KOPT-K1 (cell line): ENCODE measurements around the gene SDHC.
A peak's percentile ranks its signal among the peaks of the same experiment; 100 is the strongest.
"Not testable (repeated sequence)": the region's sequence is repeated elsewhere in the genome, so short reads cannot be mapped to it uniquely, and the experiment has no call there.

Experiments
- H3K27ac ChIP-seq: fragments of 200-600 bp; sonication (generic); 2 replicates; pipeline ENCODE4 v1.5.1; 2016; ENCODE audit warnings: antibody characterized with exemption, mild to moderate bottlenecking, low read depth, low read length; ENCODE audit not compliant: poor library complexity, severe bottlenecking
- H3K36me3 ChIP-seq: fragments of 200-600 bp; sonication (generic); 2 replicates; pipeline ENCODE4 v1.5.1; 2017; ENCODE audit warnings: antibody characterized with exemption, mild to moderate bottlenecking, low read length, moderate library complexity; ENCODE audit not compliant: insufficient read depth
- H3K9me3 ChIP-seq: fragments of 200-600 bp; sonication (generic); 2 replicates; pipeline ENCODE4 v1.5.1; 2017; ENCODE audit warnings: antibody characterized with exemption, low read length, mild to moderate bottlenecking; ENCODE audit not compliant: insufficient read depth, poor library complexity, severe bottlenecking

Gene SDHC

DNA sequence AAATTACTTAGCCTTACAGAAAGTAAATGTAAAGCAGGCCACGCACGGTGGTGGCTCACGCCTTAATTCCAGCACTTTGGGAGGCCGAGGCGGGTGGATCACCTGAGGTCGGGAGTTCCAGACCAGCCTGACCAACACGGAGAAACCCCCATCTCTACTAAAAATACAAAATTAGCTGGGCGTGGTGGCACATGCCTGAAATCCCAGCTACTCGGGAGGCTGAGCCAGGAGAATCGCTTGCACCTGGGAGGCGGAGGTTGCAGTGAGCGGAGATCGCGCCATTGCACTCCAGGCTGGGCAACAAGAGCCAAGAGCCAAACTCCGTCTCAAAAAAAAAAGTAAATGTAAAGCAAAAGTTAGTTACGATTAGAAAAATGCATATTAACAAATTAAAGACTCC, 75.0 kb downstream of the SDHC start:
- not testable (repeated sequence) for H3K36me3 ChIP-seq, H3K9me3 ChIP-seq, H3K27ac ChIP-seq

DNA sequence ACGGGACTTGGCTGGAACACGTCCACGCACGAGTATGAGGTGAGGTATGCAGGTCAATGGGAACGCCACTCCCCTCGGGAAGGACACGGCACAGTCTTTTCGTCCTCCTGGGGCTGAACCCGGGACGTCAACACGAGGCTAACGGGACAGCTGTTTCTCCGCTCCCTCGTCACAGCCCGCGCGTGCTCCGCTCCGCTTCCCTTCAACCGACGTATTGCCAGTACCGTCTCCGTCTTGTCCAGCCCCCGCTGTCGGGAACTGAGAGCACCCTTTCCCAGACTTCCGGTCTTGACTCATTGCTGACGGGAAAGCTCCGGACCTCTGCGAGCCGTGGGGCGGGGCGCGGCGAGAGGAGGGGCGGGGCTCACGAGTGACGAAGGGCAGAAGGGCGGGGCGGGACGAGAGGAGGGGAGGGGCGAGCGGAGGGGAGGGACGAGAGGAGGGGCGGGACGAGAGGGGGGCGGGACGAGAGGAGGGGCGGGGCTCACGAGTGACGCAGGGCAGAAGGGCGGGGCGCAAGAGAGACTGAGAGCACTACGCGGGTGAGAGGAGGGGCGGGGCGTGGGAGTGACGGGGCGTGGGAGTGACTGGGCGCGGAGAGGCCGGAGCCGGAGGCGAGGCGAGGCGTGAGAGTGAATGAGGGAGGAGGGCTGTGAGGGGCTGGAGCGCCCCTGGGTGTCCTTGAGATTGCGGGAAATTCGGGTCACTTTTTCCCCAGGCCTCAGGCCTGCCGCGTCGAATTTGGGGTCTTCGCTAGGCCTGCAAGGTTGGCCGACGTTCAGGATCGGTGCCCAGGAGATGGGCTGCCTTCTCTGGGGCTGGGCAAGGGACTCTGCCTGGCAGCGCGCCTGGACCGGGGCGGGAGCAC, 75.7 kb downstream of the SDHC start:
- peak overlapping the region; percentile 48 for H3K27ac ChIP-seq
- no peaks in the 10 kb centered on the region for H3K36me3 ChIP-seq
- H3K9me3 ChIP-seq, result no peaks in the 10 kb centered on the region

DNA sequence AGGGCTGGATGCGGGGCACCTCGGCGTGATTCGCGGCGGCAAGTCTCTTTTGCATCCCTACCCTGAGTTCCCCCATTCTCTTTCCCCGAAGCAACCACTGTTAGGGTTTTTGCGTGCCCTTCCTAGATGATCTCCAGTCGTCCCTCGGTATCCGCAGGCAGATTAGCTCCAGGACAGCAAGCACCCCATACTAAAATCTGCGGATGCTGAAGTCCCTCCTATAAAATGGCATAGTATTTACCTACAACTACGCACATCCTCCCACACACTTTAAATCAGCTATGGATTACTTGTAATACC, 76.3 kb downstream of the SDHC start:
- Histone ChIP-seq H3K9me3 (no peaks in the 10 kb centered on the region), H3K27ac (peak overlapping the region; percentile 48), H3K36me3 (no peaks in the 10 kb centered on the region)

DNA sequence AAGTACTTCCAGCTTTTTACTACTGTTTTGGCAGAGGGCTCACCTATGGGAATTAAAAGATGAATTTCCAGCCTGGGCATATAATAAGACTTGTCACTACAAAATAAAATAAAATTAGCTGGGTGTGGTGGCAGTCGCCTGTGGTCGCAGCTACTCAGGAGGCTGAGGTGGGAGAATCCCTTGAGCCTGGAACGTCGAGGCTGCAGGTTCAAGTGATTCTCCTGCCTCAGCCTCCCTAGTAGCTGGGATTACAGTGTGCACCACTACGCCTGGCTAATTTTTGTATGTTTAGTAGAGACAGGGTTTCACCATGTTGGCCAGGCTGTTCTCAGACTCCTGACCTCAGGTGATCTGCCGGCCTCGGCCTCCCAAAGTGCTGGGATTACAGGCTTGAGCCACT, 77.0 kb downstream of the SDHC start:
- H3K27ac ChIP-seq, H3K36me3 ChIP-seq, H3K9me3 ChIP-seq: not testable (repeated sequence)

DNA sequence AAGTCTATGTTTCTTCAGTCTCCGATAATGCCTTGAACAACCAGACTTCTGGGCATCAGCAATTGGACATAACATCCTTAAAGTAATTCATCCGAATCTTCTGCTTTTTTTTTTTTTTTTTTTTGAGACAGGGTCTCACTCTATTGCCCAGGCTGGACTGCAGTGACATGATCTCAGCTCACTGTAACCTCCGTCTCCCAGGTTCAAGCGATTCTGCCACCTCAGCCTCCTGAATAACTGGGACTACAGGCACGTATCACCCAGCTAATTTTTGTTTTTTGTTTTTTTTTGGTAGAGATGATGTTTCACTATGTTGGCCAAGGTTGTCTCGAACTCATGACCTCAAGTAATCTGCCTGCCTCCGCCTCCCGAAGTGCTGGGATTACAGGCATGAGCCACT, 77.4 kb downstream of the SDHC start:
- Histone ChIP-seq H3K9me3 (no peaks in the 10 kb centered on the region), H3K27ac (no peak overlapping the region), H3K36me3 (no peaks in the 10 kb centered on the region)

DNA sequence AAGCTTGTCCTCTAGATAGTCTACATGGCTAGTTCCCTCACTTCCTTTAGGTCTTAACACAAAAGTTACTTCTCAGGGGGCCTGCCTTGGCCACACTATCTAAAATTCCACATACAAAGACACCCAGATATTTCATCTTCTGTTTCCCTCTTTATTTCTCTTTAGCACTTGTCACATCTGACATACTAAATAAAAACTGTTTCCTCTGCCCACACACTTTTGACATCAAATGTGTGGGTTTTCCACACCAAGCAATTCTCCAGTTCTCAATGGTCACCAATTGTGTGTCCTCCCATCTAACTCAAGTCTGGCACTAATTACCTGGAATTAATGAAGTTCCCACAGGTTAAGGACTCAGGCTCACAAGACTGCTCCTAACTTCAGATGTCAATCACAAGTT, 79.0 kb downstream of the SDHC start:
- Histone ChIP-seq H3K9me3 (no peaks in the 10 kb centered on the region), H3K36me3 (no peaks in the 10 kb centered on the region)

DNA sequence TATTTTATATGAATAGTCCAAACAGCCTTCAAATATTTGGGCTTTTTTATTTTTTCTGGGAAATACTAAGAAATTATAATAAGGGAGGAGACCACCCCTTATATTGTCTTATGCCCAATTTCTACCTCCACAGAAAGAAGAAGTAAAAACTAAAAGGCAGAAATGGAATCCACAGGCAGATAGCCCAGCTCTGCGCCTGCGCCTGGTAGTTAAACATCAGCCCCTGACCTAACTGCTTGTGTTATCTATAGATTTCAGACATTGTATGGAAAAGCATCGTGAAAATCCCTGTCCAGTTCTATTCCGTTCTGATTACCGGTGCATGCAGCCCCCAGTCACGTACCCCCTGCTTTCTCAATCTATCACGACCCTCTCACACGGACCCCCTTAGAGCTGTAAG, 82.9 kb downstream of the SDHC start:
- H3K9me3 ChIP-seq, H3K36me3 ChIP-seq, H3K27ac ChIP-seq: not testable (repeated sequence)

More for the DNA sequence above, 79.0 kb downstream of the SDHC start:
- H3K27ac ChIP-seq, result no peak overlapping the region

DNA sequence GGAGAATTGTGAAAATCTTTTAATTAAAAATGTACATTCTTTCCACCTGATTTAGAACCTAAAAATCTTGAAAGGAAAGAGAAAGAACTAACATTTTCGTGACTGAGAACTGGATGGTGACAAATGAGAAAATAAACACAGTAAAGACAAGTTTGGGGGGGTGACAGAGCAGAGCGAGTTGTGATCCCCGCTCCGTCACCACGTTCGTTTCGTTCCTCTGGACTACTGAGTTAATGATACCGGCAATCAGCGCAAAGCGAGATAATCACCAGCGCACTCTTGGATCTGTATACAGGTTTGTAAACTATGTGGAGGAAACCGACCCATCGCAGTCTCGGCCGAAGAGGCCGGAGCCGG, 84.7 kb downstream of the SDHC start:
- Histone ChIP-seq H3K9me3 (no peaks in the 10 kb centered on the region), H3K36me3 (no peaks in the 10 kb centered on the region), H3K27ac (peak overlapping the region; percentile 93)

DNA sequence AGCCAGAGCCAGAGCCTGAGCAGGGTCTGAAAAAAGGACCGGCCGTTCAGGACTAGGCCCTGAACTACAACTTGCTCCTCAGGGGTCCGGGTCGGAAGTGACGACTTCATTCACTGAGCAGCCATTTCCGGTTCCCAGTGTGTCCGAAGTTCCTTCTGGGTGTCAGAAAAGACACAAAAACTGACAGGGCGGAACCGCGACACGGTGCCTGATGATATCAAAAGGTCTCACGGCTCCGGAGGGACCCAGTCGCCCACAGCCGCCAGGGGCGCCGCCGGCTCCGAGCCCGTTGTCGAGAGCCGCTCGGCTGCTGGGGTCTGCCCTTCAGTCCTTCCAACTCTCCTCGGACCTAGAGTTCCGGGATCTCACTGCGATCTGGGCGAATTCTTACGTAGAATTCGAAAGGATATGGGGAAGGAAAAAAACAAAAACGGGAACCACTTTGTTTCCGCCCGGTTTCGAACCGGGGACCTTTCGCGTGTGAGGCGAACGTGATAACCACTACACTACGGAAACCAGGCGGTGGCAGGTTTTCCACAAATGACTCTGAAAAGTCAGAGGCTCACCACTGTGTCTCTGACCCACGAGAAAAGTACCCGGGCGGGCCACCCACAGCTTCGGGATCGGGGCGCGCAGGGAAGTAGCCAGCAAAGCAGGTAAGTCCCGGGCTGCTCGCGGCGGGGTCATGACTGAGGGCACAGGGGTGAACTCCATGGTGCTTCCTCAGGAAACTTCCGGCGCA, 85.2 kb downstream of the SDHC start:
- H3K36me3 ChIP-seq, result no peaks in the 10 kb centered on the region
- H3K9me3 ChIP-seq, result no peaks in the 10 kb centered on the region
- H3K27ac ChIP-seq, result peak overlapping the region; percentile 93

DNA sequence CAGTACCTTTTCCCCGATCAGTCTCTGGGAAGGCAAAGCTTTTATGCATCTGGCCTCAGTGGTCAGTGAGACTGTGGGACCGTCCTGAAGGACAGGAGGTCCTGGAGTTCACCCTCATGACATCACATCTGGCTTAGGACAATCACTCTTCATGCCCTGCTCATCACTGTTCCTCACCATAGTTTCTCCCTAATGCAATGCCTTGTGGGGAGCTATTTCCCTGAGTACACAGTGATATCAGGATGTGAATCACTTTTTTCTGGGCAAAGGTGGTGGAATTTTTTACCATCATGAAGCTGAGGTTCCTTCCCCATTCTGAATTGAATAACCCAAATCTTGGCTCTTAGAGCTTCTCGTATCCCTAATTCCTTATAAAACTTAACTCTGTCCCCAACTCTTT, 88.3 kb downstream of the SDHC start:
- H3K36me3 ChIP-seq, result no peaks in the 10 kb centered on the region
- no peak overlapping the region for H3K27ac ChIP-seq

DNA sequence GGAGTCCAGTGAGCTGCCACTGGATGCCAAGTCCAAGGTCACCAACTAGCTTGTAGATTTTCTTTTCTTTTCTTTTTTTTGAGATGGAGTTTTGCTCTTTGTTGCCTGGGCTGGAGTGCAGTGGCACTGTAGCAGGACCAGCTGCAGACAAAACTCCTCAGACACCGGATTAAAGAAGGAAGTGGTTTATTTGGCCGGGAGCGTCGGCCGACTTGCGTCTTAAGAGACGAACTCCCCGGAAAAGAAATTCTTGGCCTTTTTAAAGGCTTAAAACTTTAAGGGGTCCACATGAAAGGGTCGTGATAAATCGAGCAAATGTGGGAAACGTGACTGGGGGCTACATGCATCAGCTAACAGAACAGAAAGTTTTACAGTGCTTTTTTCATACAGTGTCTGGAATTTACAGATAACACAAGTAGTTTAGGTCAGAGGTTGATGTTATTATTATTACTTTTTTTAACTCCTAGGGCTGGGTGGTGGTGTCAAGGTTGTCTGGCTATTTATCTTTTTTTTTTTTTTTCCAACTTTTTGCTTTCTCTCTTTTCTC, 89.9 kb downstream of the SDHC start:
- H3K9me3 ChIP-seq, result no peaks in the 10 kb centered on the region
- H3K27ac ChIP-seq, result no peak overlapping the region
- H3K36me3 ChIP-seq, result no peaks in the 10 kb centered on the region

More for the DNA sequence above, 88.3 kb downstream of the SDHC start:
- H3K9me3 ChIP-seq, result no peaks in the 10 kb centered on the region

DNA sequence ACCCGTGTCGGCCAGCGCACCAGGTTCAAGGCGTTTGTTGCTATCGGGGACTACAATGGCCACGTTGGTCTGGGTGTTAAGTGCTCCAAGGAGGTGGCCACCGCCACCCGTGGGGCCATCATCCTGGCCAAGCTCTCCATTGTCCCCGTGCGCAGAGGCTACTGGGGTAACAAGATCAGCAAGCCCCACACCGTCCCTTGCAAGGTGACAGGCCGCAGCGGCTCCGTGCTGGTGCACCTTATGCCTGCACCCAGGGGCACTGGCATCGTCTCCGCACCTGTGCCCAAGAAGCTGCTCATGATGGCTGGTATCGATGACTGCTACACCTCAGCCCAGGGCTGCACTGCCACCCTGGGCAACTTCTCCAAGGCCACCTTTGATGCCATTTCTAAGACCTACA, 92.4 kb downstream of the SDHC start:
- not testable (repeated sequence) for H3K27ac ChIP-seq, H3K9me3 ChIP-seq, H3K36me3 ChIP-seq

DNA sequence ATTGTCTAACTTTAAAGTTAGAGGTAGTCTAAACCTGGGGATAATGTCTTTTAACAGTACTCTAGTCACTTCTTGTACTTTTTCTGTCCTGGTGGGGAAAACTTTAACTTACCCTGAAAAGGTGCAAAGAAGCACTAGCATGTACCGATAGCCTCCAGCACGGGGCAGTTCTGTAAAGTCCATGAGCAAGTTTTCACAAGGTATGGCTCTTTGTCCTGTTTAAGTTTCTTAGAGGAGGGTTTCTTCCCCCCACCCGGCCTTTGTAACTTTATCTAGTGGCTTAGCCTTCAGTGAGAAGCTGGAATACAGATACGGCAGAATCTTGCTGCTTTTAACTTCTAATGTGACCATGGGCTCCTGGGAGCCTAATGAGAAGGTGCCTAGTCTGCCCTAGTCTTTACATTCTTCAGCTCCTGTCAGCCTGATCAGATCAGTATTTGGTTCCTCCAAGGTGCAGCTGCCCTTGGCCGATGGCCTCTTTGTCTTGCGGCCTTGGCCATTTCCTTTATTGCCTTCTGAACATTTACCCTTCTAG, 93.3 kb downstream of the SDHC start:
- Histone ChIP-seq H3K36me3 (no peaks in the 10 kb centered on the region), H3K27ac (no peak overlapping the region), H3K9me3 (no peaks in the 10 kb centered on the region)

DNA sequence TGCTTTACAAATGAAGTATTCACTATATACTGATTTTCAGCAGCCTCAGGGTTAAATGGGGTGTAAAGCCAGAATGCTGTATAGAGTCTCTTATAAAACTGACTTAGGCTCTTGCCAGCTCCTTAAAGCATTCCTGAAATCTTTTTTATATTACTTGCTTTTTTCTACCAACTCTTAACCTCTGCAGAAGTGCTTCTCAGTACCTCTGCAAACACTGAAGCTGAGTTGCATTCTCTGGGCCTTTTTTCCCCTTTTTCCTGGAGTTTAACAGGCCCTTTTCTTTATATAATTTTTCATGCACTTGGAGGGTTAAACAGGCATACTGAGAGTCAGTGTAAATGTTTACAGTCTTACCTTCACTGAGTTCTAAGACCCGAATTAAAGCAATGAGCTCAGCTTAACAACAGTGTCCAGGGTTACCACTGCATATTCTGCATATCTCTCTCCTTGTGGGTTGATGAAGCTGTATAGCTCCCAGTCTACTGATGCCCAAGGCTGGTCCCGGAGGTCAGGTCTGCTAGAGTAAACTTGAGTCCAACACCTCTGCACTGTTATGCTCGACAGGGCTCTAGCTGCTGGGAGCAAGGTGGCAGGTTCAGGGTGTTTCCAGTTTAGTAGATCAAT, 94.4 kb downstream of the SDHC start:
- Histone ChIP-seq H3K36me3 (no peaks in the 10 kb centered on the region), H3K27ac (no peak overlapping the region), H3K9me3 (no peaks in the 10 kb centered on the region)
